H1 (cell line): ENCODE data around the gene PRKAG1.

Source experiments
- POLR2A ChIP-seq, 2 experiments: IDR thresholded peaks; 1 replicate in 1 of 2; 2 replicates in 1 of 2; pipeline ENCODE4 v1.6.1; 2011; ENCODE audit warnings: low read depth in 2 of 2, low read length in 2 of 2, mild to moderate bottlenecking in 2 of 2; ENCODE audit errors: control extremely low read depth in 1 of 2
- POLR2AphosphoS5 ChIP-seq: IDR thresholded peaks from 2 replicates; pipeline ENCODE4 v1.6.1; 2011; ENCODE audit warnings: low read depth, low read length

GRCh38 chr12:49041036-49041880 is 22.7 kb upstream of the PRKAG1 start:
- no peak for TF ChIP-seq POLR2AphosphoS5
- no peak for TF ChIP-seq POLR2A (IDR thresholded peaks at IDR 0.05; ENCODE audit: control extremely low read depth in 1 of 2, low read depth in 2 of 2, low read length in 2 of 2)
